Skeletal muscle cell (primary cell): Measurements from ENCODE around the gene LMAN2.
A peak's percentile ranks its signal among the peaks of the same experiment; 100 is the strongest.
"Not testable (repeated sequence)": the region's sequence is repeated elsewhere in the genome, so short reads cannot be mapped to it uniquely, and the experiment has no call there.

ENCODE experiments used
- DNase-seq: peaks from one replicate; pipeline ENCODE4 v3.0.0-alpha.2; 2010; ENCODE audit warnings: low read depth
- H3K4me3 ChIP-seq: 2 replicates; pipeline ENCODE4 v1.5.1; 2011; ENCODE audit warnings: low read depth, mild to moderate bottlenecking, control low read depth, low read length, moderate library complexity

LMAN2 gene

DNA sequence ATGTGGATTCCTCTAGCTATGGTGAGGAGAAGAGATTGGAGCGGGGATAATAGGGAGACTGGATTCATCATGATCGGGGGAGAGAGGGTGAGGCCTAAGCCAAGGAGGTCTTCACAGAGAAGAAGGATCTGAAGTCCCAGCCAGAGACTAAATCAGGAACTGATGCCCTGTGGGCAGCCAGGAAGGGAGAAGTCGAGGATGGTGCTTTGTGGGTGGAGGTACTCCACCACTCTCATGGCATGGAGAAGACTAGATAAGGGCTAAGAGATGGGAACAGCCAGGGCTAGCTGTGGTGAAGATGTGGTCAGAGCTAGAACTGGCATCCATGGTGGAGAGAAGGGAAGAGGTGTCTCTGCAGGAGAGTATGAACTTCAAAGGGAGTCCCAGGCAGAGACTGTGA, 3.2 kb upstream of the LMAN2 start:
- DNase-seq = no peak
- H3K4me3 ChIP-seq = no peak overlapping the region

DNA sequence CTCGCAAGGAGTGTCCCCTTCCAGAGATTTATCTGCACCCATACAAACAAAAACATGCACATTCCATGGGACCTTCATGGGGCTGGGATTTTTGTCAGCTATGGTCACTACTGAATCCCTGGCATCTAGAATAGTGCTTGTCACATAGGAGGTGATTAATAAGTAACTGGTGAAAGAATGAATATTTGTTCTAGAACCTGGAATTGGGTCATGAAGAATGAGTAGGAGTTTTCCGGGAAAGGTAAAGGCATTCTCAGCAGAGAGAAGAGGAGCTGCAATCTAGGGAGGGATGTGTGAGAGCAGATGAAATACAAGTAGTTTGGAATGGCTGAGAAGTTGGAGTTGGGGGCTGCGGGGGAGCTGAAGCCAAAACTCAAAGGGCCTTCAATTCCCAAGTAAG, 2.8 kb upstream of the LMAN2 start:
- no peak overlapping the region for H3K4me3 ChIP-seq
- no peak for DNase-seq

DNA sequence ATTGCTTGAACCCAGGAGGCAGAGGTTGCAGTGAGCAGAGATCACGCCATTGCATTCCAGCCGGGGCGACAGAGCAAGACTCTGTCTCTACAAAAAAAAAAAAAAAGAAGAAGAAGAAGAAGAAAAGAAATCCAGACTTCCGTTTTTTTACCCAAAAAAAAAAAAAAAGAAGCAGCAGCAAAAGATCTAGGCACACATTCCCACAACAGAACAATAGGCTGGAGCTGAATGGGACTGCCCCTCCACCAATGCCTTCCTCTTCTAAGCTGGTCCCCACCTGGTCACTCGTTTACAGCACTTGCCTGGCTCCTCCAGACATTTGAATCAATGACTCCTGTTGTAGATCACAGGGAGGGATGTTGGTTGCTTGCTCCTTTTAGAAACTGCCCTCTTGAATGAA, 1.6 kb upstream of the LMAN2 start:
- DNase-seq = no peak
- no peak overlapping the region for H3K4me3 ChIP-seq

DNA sequence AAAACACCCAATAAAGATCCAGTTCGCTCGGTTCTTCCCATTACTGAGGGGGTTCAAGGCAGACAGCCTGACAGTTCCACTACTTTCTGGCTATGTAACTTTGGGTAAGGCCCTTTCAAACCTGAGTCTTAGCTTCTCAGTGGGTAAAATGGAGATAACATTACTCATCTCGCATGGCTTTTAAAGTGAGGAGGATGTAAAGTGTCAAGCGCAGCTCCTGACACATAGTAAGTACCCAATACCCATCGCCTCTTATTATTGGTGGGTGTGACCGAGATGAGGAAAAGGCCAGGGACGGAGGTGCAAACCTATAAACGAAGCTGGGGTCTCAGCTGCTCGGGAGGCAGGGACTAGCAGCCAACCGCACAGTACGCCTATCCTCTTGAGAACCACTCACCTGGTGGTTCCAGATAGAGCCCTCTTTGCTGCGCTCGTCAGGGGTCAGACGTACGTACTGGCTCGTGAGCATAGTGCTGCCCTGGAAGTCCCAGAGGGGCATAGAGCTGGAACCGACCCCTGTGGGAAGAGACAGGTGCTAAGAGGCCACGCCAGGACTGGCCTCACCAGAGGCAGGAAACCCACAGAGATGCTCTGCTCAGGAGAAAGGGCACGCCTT, 584 bp downstream of the LMAN2 start:
- no peak for DNase-seq

DNA sequence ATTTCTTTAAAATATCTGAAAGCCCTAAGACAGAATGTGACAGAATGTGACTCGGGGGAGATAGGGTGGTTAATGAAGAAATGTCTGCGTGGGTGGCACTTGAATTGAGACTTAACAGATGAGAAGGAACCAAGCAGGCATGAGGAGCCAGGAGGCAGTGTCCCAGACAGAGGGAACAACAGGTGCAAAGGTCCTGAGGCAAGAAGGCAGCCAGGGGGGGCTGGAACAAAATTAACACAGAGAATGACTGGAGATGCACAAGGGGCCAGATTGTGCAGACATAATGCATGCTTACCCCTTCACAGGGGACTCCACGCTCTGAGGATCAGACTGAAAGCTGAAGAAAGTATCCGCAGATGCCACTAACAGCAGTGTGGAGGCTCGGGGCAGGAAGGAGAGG, 1.7 kb downstream of the LMAN2 start:
- no peak for DNase-seq
- H3K4me3 ChIP-seq = no peak overlapping the region

More for the DNA sequence above, 584 bp downstream of the LMAN2 start:
- H3K4me3 ChIP-seq = peak overlapping the region; percentile 100

DNA sequence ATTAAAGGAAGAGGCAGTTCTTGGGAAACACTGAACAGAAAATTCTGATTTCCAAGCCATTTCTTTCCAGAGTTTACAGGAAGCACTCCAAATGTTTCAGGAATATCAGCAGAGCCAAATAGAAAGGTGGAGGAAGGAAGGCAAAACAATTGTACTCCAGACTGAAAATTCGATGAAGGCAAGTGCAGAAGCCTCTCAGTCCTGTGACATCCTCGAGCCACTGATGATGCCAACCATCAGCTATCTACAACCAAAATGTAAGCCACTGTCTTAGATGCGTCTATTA, 2.2 kb downstream of the LMAN2 start:
- no peak overlapping the region for H3K4me3 ChIP-seq
- no peak for DNase-seq

DNA sequence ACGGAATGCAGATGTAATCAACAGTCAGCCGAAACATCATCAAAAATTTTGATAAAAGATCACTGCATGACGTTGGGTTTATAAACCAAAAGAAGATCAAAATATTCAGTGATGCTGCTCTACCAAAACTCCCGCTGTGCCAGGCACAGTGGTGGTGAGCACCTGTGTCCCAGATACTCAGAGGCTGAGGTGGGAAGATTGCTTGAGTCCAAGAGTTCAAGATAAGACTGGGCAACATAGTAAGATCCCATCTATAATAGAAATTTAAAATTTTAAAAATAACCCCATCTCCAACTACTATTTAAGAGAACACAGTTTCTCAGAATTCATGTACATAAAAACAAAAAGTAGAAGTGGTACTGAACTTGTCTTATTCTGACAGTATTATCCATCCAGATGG, 3.8 kb downstream of the LMAN2 start:
- no peak for DNase-seq
- no peak overlapping the region for H3K4me3 ChIP-seq

DNA sequence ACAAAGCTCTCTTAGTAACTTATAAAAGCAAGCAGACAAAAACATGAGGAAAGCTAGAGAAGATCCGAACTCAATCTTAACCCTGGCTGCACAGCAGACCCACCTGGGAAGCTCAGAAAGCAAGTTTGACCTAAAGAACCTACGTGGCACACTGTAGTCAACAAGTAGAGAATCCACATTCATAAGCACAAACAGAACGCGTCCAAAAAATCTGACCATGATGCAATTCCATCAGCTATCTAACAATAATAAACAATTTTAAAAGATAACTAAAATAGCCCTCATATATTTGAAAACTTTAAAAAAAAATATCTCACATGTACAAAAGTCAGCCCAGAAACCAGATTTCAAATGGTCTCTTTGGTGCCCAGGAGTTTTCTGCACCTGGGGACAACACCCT, 4.6 kb downstream of the LMAN2 start:
- DNase-seq = no peak
- no peak overlapping the region for H3K4me3 ChIP-seq

DNA sequence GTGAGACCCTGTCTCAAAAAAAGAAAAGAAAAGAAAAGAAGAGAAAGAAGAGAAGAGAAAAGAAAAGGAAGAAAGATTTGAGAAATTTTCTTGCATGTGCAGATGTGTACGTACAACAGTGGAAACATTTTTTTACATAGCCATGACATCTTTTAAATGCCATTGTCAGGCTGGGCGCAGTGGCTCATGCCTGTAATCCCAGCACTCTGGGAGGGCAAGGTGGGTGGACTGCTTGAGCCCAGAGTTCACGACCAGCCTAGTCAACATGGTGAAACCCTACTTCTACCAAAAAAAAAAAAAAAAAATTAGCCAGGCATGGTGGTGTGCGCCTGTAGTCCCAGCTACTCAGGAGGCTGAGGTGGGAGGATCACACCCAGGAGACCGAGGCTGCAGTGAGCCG, 6.6 kb downstream of the LMAN2 start:
- DNase-seq = no peak
- no peak overlapping the region for H3K4me3 ChIP-seq

DNA sequence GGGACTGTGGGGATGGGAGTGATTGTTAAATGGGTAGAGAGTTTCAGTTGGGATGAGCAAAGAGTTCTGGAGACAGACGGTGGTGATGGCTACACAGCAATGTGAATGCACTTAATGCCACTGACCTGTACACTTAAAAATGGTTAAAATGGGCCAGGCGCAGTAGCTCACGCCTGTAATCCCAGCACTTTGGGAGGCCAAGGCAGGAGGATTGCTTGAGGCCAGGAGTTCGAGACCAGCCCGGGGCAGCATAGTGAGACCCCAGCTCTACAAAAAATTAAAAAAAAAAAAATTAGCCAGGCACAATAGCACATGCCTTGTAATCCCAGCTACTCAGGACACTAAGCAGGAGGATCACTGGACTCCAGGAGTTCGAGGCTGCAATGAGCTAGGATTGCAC, 7.7 kb downstream of the LMAN2 start:
- DNase-seq = no peak
- no peak overlapping the region for H3K4me3 ChIP-seq

DNA sequence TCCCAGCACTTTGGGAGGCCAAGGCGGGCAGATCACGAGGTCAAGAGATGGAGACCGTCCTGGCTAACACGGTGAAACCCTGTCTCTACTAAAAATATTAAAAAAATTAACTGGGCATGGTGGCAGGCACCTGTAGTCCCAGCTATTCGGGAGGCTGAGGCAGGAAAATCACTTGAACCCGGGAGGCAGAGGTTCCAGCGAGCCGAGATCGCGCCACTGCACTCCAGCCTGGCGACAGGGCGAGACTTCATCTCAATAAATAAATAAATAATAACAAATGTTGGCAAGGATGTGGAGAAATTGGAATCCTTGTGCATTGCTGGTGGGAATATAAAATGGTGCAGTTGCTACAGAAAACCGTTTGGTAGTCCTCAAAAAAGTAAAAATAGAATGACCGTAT, 8.5 kb downstream of the LMAN2 start:
- not testable (repeated sequence) for H3K4me3 ChIP-seq, DNase-seq

DNA sequence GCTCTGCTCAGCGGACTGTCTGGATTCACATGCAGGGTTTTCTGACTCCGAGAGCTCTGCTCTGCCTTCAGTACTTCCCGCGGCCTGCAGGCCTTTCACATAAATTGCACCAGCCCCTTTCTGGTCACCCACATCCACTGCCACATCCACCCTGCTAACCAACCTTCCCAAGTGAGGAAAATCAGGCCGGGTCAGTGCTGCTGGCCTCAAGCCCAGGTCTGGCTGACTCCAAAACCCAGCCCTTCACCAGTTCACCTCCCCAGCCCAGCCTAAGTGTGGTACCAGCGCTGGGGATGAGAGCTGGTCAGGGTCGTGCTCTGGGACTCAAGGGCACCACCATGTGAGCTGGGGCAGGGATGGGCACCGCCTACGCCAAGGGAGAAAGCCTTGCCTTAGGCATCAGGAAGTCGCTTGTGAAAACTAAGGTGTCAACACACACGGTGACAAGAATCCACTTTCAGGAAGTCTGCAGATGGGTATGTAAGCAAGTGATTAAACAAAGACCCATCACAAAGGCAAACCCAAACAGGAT, 12.3 kb downstream of the LMAN2 start:
- H3K4me3 ChIP-seq = no peak overlapping the region
- no peak for DNase-seq

DNA sequence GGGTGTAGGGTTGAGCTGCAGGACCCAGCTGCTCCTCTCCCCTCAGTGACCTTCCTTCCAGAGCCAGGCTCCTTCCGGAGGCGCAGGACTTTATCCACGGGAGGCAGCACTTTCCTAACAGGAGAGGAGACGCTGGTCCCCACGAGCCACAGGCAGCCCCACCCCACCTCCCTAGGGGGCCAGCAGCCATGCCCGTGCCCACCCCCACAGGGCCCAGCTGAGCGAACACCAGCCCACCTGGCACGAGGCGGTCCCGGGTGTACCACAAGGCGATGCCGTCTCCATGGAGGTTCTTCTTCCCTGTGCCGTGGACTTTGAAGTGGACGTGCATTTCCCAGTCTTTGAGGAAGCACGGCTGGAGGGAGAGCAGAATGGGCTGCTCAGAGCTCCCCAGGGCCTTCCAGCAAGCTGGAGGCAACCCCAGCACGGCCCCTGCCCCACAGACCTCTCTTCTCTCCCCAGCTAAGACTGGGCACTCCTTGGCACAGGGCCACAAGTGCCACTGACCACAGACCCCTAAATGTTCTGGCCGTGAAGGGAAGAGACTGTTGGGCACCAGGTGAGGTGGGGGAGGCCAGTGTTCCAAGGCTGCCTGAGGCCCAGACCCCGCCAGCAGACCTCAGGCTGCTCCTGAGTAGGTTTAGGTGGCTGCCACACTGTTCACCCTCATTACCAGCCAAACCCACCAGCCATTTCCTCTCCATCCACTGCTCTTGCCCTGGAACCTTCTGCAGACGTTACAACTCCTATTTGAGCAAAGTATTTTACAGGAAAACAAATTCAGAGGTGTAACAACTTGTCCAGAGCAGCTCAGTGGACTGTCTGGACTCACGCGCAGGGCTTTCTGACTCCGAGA, 13.0 kb downstream of the LMAN2 start:
- no peak overlapping the region for H3K4me3 ChIP-seq
- no peak for DNase-seq

DNA sequence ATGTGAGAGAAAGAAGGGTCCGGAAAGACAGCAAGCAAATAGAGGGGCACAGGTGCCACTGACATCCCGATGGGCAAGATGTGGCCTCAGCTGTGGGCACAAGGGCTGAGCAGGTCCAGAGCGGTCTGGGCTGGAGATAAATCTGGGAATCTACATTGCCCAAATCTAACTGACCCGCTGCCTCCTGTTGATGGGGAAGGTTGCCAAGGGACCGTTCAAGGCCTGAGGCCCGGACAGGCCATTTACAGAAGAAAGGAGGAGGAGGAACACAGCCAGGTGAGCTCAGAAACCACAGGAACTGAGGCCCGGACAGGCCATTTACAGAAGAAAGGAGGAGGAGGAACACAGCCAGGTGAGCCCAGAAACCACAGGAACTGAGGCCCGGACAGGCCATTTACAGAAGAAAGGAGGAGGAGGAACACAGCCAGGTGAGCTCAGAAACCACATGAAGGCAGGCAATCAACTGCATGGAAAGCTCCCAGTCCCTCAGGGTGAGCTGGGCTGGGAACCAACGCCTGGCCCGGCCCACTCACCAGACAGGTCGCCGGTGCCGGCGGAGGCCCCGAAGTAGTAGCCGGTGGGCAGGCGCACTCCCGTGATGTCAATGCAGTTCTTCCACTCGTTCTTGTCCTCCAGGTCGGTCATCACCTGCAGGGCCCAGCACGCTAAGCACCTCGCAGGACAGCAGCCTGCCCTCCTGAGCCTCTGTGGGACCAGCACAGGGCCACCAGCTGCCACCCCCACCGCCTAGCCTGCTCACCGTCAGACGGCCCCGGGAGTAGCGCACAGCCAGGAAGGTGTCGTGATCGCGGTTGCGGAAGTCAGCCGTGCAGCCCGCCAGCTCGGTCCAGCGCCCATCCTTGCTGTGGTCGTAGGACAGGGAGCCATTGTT, 14.6 kb downstream of the LMAN2 start:
- no peak for DNase-seq
- H3K4me3 ChIP-seq = no peak overlapping the region

DNA sequence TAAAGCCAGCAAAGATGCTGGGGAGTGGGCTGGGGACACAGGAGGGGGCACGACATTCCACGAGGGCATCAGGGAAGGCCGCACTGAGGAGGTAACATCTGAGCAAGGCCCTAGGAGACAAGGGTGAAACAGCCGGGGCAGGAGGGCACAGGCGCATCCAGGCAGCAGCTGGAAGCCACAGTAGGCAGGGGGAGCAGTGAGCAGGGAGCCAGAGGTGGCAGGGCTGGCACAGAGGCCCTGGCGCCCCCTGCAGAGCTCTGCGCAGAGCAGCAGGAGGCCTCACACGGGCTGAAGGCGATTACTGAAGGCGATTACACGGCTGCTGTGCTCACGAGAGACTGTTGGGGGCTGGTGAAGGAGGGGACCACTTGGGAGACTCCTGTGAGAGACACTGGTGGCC, 15.4 kb downstream of the LMAN2 start:
- no peak for DNase-seq
- no peak overlapping the region for H3K4me3 ChIP-seq

DNA sequence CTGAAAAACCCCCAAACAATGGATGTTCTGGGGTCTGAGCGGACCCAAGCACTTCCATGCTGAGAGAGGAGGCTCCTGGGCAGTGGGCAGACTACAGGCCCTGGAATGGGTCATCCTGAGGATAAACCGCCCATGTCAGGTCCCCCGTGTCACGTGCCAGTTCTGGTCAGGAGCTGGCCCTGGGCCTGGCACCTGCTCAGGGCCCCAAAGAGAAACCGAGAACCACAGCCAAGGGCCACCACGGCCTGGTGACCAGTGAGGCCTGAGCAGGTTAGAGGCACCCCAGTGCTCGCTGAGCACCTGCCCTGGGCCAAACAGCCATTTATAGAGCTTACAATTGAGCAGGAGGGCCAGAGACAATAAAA, 15.8 kb downstream of the LMAN2 start:
- no peak for DNase-seq

DNA sequence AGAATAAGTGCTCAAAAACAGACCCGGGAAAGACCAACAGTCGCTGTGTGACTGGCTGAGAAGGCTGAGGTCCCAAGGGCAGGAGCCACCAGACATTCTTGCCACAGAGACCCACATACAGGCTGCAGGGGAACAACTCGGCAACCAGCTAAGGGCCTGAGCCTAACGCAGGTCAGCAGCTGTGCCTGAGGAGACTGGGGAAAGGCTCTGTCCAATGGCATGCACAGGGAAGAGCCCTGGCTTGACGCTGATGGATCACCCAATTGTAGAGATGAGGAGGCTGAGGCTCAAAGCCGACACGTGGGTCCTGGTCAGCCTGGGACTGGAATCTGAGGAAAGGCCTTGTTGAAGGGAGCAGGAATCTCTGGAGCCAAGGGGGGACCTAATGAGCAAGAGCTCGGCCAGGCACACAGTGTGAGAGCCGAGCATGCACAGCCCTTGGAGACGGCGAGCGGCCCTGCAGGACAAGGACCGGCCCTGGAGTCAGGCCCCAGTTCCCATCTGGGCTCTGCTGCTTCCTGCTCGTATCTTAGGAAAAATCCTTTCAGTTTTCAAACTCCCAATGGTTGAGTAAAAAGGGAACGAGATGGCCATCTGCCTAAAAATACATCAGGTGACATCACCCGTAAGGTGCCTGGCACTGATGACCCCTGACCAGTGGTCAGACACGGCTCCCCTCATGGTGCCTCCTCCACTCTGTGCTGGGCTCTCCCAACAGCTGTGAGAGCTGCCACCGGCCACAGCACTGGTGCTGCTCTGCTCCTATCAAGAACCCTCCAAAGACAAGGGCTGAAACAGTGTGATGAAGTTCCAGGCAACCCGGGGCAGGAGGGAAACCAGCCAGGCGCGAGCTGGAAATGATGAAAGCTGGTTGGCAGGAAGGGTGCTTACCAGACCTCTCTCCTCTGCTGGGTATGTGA, 16.4 kb downstream of the LMAN2 start:
- H3K4me3 ChIP-seq = no peak overlapping the region
- DNase-seq = no peak

More for the DNA sequence above, 15.8 kb downstream of the LMAN2 start:
- H3K4me3 ChIP-seq = no peak overlapping the region

DNA sequence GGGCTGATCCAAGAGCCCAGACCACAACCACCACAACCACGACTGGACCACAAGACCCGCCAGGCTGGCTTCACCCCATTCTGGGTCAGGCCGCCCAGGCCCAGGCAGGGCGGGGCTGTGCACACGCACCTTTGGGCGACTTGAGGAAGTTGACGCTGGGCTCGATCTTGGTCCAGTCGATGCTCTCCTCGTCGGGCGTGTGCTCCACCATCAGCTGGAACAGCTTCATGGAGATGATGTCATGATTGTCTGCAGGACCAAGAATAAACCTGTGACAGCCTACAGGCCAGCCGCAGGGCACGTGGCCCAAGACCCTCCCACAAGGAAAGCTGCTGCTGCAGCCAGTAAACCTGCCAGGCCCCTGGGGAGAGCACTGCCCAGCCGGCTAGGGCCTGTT, 17.3 kb downstream of the LMAN2 start:
- H3K4me3 ChIP-seq = no peak overlapping the region
- DNase-seq = no peak

DNA sequence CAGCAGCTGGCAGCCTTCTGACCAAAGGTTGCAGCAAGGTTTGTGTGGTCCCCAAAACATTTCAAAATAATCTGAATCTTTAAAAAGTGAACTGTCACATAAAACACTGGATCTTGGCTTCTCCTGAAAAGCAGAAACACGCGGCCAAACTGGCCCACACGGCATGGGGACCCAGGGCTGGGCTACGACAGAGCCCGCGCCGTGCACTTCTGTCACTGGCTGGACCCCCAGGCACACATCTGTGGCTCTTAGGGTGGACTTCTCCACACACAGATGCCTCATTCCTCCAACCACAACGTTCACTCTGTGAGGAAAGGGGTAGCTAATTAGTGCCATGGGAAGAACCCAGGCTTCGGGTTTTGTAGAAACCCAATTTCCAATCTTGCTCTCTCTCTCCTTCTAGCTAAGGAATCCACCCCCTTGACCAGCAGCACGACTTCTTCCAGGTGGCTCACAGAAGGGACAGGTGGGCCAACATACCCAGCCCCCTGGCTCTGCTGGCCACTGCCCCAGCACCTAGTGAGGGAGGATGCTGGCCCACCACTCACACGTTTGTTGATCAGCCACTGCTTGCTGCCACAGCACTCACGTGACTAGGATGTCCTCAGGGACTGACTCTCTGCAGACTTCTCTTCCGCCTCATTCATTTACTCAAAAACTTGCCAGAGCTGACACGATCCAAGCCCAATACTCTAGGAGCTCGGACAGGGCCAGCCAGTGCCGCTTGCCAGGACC, 17.9 kb downstream of the LMAN2 start:
- H3K4me3 ChIP-seq = no peak overlapping the region

More for the DNA sequence above, 17.9 kb downstream of the LMAN2 start:
- DNase-seq = no peak
